ENCODE results near the gene ADAMTS19. TPM values are rescaled to one million over a fixed set of nuclear protein-coding genes. Genes with fewer than 3 reads are reported as not detected.

The ADAMTS19 gene
- 10 to 100 TPM in 1 of 5 donors, 1 to 10 TPM in 1, under 1 TPM in 1, not detected in 2; 0.58 to 18.0 (median 1.2) TPM for total RNA-seq
- under 1 TPM in 1 of 3 donors, not detected in 2; 0.05 TPM for polyA plus RNA-seq
- long read RNA-seq, donor 1 = 0 reads
- long read RNA-seq, donor 2 = 0 reads
- long read RNA-seq, donor 3 = 0 reads
- long read RNA-seq, donor 4 = 0 reads
- long read RNA-seq, donor 5 = 0 reads
- long read RNA-seq, donor 6 = 0 reads
- long read RNA-seq, donor 7 = 0 reads
- long read RNA-seq, donor 8 = 0 reads
- long read RNA-seq, donor 9 = 0 reads
- long read RNA-seq, donor 10 = 0 reads

DNA sequence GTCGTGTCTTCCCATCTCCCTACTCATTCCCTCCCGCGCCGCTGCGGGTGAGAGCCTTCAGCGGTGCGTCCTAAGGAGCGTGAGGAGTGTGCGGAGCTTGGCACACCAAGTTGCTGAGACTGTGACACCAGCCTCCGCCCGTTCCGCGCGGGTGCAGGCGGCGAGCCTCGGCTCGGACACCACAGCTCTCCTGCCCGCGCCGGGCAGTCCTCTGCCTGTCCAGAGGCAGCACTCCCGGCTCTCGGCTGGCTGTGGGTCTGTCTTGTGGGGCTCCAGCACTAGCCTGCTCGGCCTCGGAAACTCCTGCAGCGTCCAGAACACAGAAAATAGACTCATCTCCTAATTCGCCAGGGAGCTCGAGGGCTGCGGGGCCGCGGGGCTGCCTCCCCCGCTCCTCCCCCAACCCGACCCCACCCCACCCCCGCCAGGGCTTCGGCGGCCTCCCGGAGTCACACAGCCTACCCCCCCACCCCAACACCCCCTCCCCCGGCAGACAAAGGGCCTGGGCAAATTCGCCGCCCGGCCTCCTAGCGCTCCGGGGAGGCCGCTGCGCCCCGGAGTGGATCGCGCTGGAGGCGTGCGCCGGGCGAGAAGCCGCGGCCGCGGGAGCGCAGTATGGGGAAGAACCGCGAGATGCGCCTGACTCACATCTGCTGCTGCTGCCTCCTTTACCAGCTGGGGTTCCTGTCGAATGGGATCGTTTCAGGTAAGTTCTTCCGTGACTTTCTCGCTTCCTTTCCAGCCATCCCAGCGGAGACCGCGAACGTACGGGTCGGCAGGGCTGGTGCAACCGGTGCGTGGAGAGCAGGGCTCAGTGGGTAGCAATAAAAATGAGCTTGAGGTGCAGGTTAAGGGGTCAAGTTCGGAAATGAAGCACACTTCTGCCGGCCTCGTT is at the start of gene ADAMTS19:
ADAMTS19 (plus strand) TSS at position 522 of the 895 bp plus-strand sequence; CDS start at position 616, 94 bp downstream.
- TF ChIP-seq POLR2A (IDR thresholded peaks at IDR 0.05) = no peak
- TF ChIP-seq EP300 (IDR thresholded peaks at IDR 0.05) = no peak
- TF ChIP-seq POLR2AphosphoS5 (IDR thresholded peaks at IDR 0.05) = no peak

GRCh38 chr5:129410488-129410887 is 49.6 kb upstream of the ADAMTS19 start:
- no peaks in the 10 kb centered on the region for H3K4me1 ChIP-seq

More for the DNA sequence above, at the start of gene ADAMTS19:
- no peaks in the 10 kb centered on the region for H3K36me3 ChIP-seq
- H3K27me3 ChIP-seq = peaks cover 0 to 45% (median 30%) of the 10 kb centered on the region in 3 donors
- WGBS, 5 donors = 2 to 4% (median 3%) methylated on average over 54 to 75 of the region's 75 CpGs
- intact Hi-C loops (cut with DNase I; ENCODE audit: low total_unique reads) = no loop called here
- H3K27ac ChIP-seq = no peak within 1 kb of the TSS
- peak in 1 of 2 donors; percentile 80 for DNase-seq
- H3K9me3 ChIP-seq = no peaks in the 10 kb centered on the region
- H3K4me1 ChIP-seq = peaks cover 11 to 26% (median 25%) of the 10 kb centered on the region in 4 donors
- H3K4me3 ChIP-seq = peak within 1 kb of the TSS; percentile 36 to 65 (median 50)

DNA sequence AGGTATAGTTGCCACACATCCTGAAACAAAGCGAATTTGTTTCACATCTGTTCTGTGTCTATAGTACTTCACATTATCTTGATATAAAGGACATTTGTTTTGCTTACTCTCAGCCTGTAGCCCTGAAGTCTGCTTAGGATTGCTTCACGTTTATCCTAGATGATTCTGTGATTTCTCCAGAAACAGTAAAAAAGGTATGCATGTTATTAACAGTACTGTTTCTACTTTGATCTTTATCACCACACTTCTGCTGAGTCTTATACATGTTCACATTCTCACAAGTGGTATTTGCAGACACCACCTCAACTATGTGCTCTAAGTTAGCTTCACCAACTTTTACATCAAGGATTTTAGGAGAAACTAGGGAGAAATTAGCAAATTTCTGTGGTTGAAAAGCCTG is 47.4 kb upstream of the ADAMTS19 start:
- no peak for DNase-seq
- WGBS, 5 donors = 56 to 71% (median 68%) methylated on average over 2 of the region's 2 CpGs
- intact Hi-C loops (cut with DNase I; ENCODE audit: low total_unique reads) = no loop called here
- TF ChIP-seq POLR2AphosphoS5 (IDR thresholded peaks at IDR 0.05) (no peak), EP300 (IDR thresholded peaks at IDR 0.05) (no peak), POLR2A (IDR thresholded peaks at IDR 0.05) (no peak)
- TF ChIP-seq, protein P1, sequence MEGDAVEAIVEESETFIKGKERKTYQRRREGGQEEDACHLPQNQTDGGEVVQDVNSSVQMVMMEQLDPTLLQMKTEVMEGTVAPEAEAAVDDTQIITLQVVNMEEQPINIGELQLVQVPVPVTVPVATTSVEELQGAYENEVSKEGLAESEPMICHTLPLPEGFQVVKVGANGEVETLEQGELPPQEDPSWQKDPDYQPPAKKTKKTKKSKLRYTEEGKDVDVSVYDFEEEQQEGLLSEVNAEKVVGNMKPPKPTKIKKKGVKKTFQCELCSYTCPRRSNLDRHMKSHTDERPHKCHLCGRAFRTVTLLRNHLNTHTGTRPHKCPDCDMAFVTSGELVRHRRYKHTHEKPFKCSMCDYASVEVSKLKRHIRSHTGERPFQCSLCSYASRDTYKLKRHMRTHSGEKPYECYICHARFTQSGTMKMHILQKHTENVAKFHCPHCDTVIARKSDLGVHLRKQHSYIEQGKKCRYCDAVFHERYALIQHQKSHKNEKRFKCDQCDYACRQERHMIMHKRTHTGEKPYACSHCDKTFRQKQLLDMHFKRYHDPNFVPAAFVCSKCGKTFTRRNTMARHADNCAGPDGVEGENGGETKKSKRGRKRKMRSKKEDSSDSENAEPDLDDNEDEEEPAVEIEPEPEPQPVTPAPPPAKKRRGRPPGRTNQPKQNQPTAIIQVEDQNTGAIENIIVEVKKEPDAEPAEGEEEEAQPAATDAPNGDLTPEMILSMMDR (IDR thresholded peaks at IDR 0.05) = no peak
- H3K9me3 ChIP-seq = peaks cover 0 to 6% (median 1%) of the 10 kb centered on the region in 4 donors
- H3K4me3 ChIP-seq = no peak overlapping the region
- no peaks in the 10 kb centered on the region for H3K36me3 ChIP-seq
- no peaks in the 10 kb centered on the region for H3K4me1 ChIP-seq
- H3K27ac ChIP-seq = no peak overlapping the region
- no peaks in the 10 kb centered on the region for H3K27me3 ChIP-seq

More at GRCh38 chr5:129410488-129410887, 49.6 kb upstream of the ADAMTS19 start:
- intact Hi-C loops (cut with DNase I; ENCODE audit: low total_unique reads) = no loop called here
- TF ChIP-seq EP300 (IDR thresholded peaks at IDR 0.05) (no peak), POLR2A (IDR thresholded peaks at IDR 0.05) (no peak), POLR2AphosphoS5 (IDR thresholded peaks at IDR 0.05) (no peak)
- TF ChIP-seq, protein P1 (IDR thresholded peaks at IDR 0.05) = no peak
- Histone ChIP-seq H3K27me3 (no peaks in the 10 kb centered on the region), H3K9me3 (peaks cover 0 to under 1% (median under 1%) of the 10 kb centered on the region in 4 donors), H3K27ac (no peak overlapping the region), H3K4me3 (no peak overlapping the region), H3K36me3 (no peaks in the 10 kb centered on the region)
- no peak for DNase-seq
- 42 to 54% (median 43%) methylated on average over 5 of the region's 5 CpGs for WGBS, 5 donors

- Histone ChIP-seq H3K4me1 (no peaks in the 10 kb centered on the region), H3K36me3 (no peaks in the 10 kb centered on the region), H3K9me3 (peaks cover 0 to 6% (median 1%) of the 10 kb centered on the region in 4 donors), H3K27me3 (no peaks in the 10 kb centered on the region), H3K4me3 (no peak overlapping the region), H3K27ac (no peak overlapping the region)
- DNase-seq = no peak
- TF ChIP-seq POLR2A (IDR thresholded peaks at IDR 0.05) (no peak), POLR2AphosphoS5 (IDR thresholded peaks at IDR 0.05) (no peak), EP300 (IDR thresholded peaks at IDR 0.05) (no peak)
- TF ChIP-seq, protein P1 (IDR thresholded peaks at IDR 0.05) = no peak
- intact Hi-C loops (cut with DNase I; ENCODE audit: low total_unique reads) = no loop called here
- 74 to 85% (median 78%) methylated on average over 2 of the region's 2 CpGs for WGBS, 5 donors
Measured at GRCh38 chr5:129413570-129413969, 46.5 kb upstream of the ADAMTS19 start.
